Cerebellar nuclear complex (tissue), 1 donor: ENCODE results near the gene ESYT2.

ENCODE experiments used
- DNase-seq, 2 experiments: peaks; one replicate each; lab custom pipeline; 2025; lab: John Stamatoyannopoulos, UW

The ESYT2 gene

GRCh38 chr7:158766570-158767281 is 62.6 kb downstream of the ESYT2 start:
- no peak for DNase-seq

- DNase-seq = no peak
These were observed 64.3 kb downstream of the ESYT2 start for GRCh38 chr7:158765020-158765419.

GRCh38 chr7:158763454-158764033 is 65.8 kb downstream of the ESYT2 start:
- no peak for DNase-seq

GRCh38 chr7:158761945-158762344 is 67.4 kb downstream of the ESYT2 start:
- no peak for DNase-seq

GRCh38 chr7:158760936-158761335 is 68.4 kb downstream of the ESYT2 start:
- DNase-seq = no peak

GRCh38 chr7:158760445-158760764 is 68.9 kb downstream of the ESYT2 start:
- no peak for DNase-seq

- no peak for DNase-seq
These were observed 69.4 kb downstream of the ESYT2 start for GRCh38 chr7:158759749-158760444.

GRCh38 chr7:158759245-158759614 is 70.1 kb downstream of the ESYT2 start:
- no peak for DNase-seq

GRCh38 chr7:158758586-158759244 is 70.6 kb downstream of the ESYT2 start:
- no peak for DNase-seq

- no peak for DNase-seq
These were observed 71.8 kb downstream of the ESYT2 start for GRCh38 chr7:158757404-158757989.

- DNase-seq = no peak
These were observed 74.4 kb downstream of the ESYT2 start for GRCh38 chr7:158754746-158755444.

GRCh38 chr7:158753900-158754299 is 75.4 kb downstream of the ESYT2 start:
- DNase-seq = no peak

- DNase-seq = no peak
These were observed 77.6 kb downstream of the ESYT2 start for GRCh38 chr7:158751751-158752150.

GRCh38 chr7:158751199-158751598 is 78.1 kb downstream of the ESYT2 start:
- DNase-seq = no peak

GRCh38 chr7:158750702-158751101 is 78.6 kb downstream of the ESYT2 start:
- no peak for DNase-seq

- no peak for DNase-seq
These were observed 79.9 kb downstream of the ESYT2 start for GRCh38 chr7:158749396-158749795.

GRCh38 chr7:158748335-158748734 is 81.0 kb downstream of the ESYT2 start:
- DNase-seq = no peak

GRCh38 chr7:158747408-158747807 is 81.9 kb downstream of the ESYT2 start:
- no peak for DNase-seq

GRCh38 chr7:158746957-158747356 is 82.4 kb downstream of the ESYT2 start:
- DNase-seq = no peak

- DNase-seq = no peak
These were observed 84.1 kb downstream of the ESYT2 start for GRCh38 chr7:158745057-158745715.

GRCh38 chr7:158744070-158744469 is 85.2 kb downstream of the ESYT2 start:
- DNase-seq = no peak
